Measurements from ENCODE around the gene ZNF638.
A peak's percentile ranks its signal among the peaks of the same experiment; 100 is the strongest.

The ZNF638 gene

GRCh38 chr2:71417300-71418202 lies 86.0 kb downstream of the ZNF638 start:
- Histone ChIP-seq H3K9ac (no peak overlapping the region; the same call in 1 of the 2 replicates), H3K4me3 (IDR thresholded peaks at IDR 0.05; ENCODE audit: insufficient read depth, low read depth, low read length) (no peak overlapping the region), H3K4me2 (peak overlapping the region; percentile 51; the same call in 1 of the 2 replicates), H3K79me2 (ENCODE audit: insufficient read depth, low read depth) (peaks cover 5% of the 10 kb centered on the region; the same call in 1 of the 2 replicates), H3K36me3 (ENCODE audit: insufficient read depth) (no peaks in the 10 kb centered on the region), H2AFZ (ENCODE audit: low read depth) (no peak overlapping the region), H3K27ac (peak overlapping the region; percentile 47), H3K4me1 (ENCODE audit: low read depth, poor library complexity, severe bottlenecking) (peaks cover 8% of the 10 kb centered on the region), H4K20me1 (ENCODE audit: insufficient read depth) (no peaks in the 10 kb centered on the region), H3K27me3 (ENCODE audit: insufficient read depth, low read depth) (no peaks in the 10 kb centered on the region)
- no peak for TF ChIP-seq CTCF (conservative IDR thresholded peaks at IDR 0.05; ENCODE audit: low read depth, low read length)

GRCh38 chr2:71419145-71419544 lies 87.6 kb downstream of the ZNF638 start:
- no peak for TF ChIP-seq CTCF (conservative IDR thresholded peaks at IDR 0.05; ENCODE audit: low read depth, low read length)
- Histone ChIP-seq H3K79me2 (ENCODE audit: insufficient read depth, low read depth) (peaks cover 5% of the 10 kb centered on the region; the same call in 1 of the 2 replicates), H3K27me3 (ENCODE audit: insufficient read depth, low read depth) (no peaks in the 10 kb centered on the region), H3K4me3 (IDR thresholded peaks at IDR 0.05; ENCODE audit: insufficient read depth, low read depth, low read length) (no peak overlapping the region), H4K20me1 (ENCODE audit: insufficient read depth) (no peaks in the 10 kb centered on the region), H3K4me2 (no peak overlapping the region), H2AFZ (ENCODE audit: low read depth) (no peak overlapping the region), H3K27ac (no peak overlapping the region), H3K4me1 (ENCODE audit: low read depth, poor library complexity, severe bottlenecking) (peaks cover 8% of the 10 kb centered on the region), H3K9ac (no peak overlapping the region), H3K36me3 (ENCODE audit: insufficient read depth) (no peaks in the 10 kb centered on the region)

GRCh38 chr2:71419976-71420375 lies 88.4 kb downstream of the ZNF638 start:
- H3K4me2 ChIP-seq = no peak overlapping the region
- no peak overlapping the region for H3K9ac ChIP-seq
- no peaks in the 10 kb centered on the region for H3K36me3 ChIP-seq (ENCODE audit: insufficient read depth)
- peaks cover 5% of the 10 kb centered on the region; the same call in 1 of the 2 replicates for H3K79me2 ChIP-seq (ENCODE audit: insufficient read depth, low read depth)
- TF ChIP-seq CTCF (conservative IDR thresholded peaks at IDR 0.05; ENCODE audit: low read depth, low read length) = no peak
- H2AFZ ChIP-seq (ENCODE audit: low read depth) = no peak overlapping the region
- no peaks in the 10 kb centered on the region for H4K20me1 ChIP-seq (ENCODE audit: insufficient read depth)
- H3K27me3 ChIP-seq (ENCODE audit: insufficient read depth, low read depth) = no peaks in the 10 kb centered on the region
- no peak overlapping the region for H3K4me3 ChIP-seq (IDR thresholded peaks at IDR 0.05; ENCODE audit: insufficient read depth, low read depth, low read length)
- H3K27ac ChIP-seq = no peak overlapping the region
- peaks cover 8% of the 10 kb centered on the region for H3K4me1 ChIP-seq (ENCODE audit: low read depth, poor library complexity, severe bottlenecking)

DNA sequence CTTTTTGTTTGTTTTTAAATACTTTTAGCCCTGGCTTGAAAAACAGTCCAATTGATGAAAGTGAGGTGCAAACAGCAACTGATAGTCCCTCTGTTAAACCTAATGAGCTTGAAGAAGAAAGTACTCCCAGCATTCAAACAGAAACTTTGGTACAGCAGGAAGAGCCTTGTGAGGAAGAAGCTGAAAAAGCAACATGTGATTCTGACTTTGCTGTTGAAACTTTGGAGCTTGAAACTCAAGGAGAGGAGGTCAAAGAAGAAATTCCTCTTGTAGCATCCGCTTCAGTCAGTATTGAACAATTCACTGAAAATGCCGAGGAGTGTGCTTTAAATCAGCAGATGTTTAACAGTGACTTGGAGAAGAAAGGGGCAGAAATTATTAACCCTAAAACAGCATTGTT lies 91.2 kb downstream of the ZNF638 start:
- Histone ChIP-seq H2AFZ (ENCODE audit: low read depth) (no peak overlapping the region), H3K4me1 (ENCODE audit: low read depth, poor library complexity, severe bottlenecking) (peaks cover 8% of the 10 kb centered on the region), H3K79me2 (ENCODE audit: insufficient read depth, low read depth) (peaks cover 5% of the 10 kb centered on the region; the same call in 1 of the 2 replicates), H4K20me1 (ENCODE audit: insufficient read depth) (no peaks in the 10 kb centered on the region), H3K36me3 (ENCODE audit: insufficient read depth) (no peaks in the 10 kb centered on the region; the same call in 1 of the 2 replicates), H3K27ac (no peak overlapping the region), H3K27me3 (ENCODE audit: insufficient read depth, low read depth) (no peaks in the 10 kb centered on the region), H3K4me2 (no peak overlapping the region), H3K9ac (no peak overlapping the region), H3K4me3 (IDR thresholded peaks at IDR 0.05; ENCODE audit: insufficient read depth, low read depth, low read length) (no peak overlapping the region)
- no peak for TF ChIP-seq CTCF (conservative IDR thresholded peaks at IDR 0.05; ENCODE audit: low read depth, low read length)
